Measurements from ENCODE around the gene SLC9A4.

SLC9A4 gene, protein sequence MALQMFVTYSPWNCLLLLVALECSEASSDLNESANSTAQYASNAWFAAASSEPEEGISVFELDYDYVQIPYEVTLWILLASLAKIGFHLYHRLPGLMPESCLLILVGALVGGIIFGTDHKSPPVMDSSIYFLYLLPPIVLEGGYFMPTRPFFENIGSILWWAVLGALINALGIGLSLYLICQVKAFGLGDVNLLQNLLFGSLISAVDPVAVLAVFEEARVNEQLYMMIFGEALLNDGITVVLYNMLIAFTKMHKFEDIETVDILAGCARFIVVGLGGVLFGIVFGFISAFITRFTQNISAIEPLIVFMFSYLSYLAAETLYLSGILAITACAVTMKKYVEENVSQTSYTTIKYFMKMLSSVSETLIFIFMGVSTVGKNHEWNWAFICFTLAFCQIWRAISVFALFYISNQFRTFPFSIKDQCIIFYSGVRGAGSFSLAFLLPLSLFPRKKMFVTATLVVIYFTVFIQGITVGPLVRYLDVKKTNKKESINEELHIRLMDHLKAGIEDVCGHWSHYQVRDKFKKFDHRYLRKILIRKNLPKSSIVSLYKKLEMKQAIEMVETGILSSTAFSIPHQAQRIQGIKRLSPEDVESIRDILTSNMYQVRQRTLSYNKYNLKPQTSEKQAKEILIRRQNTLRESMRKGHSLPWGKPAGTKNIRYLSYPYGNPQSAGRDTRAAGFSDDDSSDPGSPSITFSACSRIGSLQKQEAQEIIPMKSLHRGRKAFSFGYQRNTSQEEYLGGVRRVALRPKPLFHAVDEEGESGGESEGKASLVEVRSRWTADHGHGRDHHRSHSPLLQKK

DNA sequence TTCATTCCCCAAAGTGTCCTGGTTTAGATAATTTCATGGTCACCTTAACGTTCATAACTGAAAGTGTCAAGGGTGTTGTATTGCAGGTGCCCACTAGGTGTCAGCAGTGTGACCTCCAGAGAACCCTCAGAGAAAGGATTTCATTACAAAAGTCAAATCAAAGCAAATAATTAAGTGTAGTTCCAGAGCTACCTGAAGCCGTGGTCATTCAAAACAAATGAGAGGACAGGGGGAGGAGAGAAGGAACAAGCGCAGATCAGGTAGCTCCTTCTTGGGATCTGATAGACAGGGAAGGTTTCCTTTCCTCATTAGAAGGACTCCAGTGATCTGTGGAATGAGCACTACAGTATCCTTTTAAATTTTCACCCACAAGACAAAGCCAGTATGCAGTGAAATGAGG lies at the start of gene SLC9A4:
TSS of gene SLC9A4 (plus strand) at position 207 of the 400 bp plus-strand sequence. CDS start 534 bp downstream, outside the sequence.
- DNase-seq = no peak

DNA sequence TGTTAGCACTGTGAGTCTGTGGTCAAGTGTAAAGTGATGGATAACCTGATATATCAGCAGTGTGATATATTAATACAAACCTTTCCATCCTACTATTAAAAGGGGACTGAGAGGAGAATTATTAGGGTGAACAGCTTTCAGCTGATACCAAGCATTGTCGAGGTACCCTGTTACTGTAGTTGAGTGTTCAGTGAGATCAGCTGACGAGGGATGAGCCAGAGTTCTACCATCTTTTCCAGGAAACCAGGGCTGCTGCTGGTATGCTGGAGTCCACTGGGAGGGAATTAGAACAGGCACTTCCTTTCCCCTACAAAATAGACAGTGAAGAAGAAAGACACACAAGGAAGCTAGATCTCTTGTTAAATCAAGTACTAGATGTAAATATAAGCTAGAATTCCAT lies 49.7 kb upstream of the SLC9A4 start:
- DNase-seq = no peak

DNA sequence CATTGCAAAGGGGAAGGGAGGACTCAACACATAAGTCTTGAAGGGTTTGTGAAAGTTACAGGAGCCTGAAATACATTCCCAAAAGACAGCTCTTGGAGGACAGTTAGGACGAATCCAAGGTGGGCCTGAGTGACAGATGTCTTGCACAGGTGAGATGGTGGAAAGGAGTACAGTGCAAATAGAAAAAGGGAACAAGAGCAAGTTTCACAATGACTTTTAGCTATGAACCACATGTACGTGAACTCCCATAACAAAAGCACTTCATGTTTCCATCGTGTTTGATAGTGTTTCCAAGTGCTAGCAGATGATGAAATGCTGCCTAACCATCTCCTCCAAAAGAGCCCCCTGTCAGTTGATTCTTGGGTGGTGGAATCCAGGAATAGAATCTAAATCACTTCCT lies 48.3 kb upstream of the SLC9A4 start:
- no peak for DNase-seq

DNA sequence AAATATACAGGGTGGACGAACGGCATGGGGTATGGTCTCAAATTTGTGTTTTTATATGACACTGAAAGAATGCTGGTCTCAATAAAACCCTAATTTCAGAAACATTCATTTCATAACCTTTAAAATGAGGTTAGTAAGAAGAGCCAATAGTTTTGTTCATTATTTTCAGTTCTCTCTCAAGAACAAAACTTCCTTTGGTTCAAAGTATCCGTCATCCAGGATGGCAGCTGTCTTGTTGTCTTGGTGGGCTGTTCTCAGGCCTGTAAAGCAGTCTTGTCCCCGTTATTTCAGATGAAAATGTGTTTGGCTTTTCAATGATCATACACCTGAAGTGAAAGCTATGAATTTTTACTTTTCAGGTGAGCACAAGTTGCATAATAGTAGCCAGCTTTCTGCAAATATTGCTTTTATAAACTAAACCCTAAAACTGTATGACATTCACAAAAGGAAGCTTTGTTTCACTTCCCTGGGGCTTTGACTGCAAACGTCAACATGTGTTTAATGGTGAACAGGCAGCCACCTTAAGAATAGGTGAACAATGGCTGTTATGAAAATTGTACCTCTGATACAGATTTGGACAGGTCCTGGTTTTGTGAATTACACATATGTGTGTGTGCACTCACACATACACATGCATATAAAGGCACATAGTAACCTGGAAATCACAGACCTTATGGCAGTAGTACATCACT lies 47.4 kb upstream of the SLC9A4 start:
- DNase-seq = no peak

DNA sequence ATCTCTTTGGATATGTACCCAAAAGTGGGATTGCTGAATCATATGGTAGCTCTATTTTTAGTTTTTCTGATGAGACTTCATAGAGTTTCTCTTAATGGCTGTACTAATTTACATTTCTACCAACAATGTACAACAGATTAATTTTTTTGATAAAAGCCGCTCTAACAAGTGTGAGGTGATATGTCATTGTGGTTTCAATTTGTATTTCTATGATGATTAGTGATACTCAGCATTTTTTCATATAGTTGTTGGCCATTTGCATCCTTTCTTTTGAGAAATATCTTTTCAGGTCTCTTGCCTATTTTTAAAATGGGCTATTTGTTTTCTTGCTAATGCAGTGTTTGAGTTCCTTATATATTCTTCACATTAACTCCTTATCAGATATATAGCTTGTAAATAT lies 45.8 kb upstream of the SLC9A4 start:
- no peak for DNase-seq

DNA sequence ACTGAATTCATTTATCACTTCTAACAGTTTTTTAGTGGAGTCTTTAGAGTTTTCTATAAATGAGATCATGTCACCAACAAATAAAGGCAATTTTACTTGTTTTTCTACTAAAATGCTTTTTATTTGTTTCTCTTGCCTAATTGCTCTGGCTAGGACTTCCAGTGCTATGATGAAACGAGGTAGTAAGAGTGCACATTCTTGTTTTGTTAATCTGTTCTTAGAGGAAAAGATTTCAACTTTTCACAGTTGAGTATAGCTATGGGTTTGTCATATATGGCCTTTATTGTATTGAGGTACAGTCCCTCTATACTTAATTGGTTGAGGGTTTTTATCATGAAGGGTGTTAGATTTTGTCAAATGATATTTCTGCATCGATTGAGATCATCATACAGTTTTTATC lies 44.5 kb upstream of the SLC9A4 start:
- no peak for DNase-seq

DNA sequence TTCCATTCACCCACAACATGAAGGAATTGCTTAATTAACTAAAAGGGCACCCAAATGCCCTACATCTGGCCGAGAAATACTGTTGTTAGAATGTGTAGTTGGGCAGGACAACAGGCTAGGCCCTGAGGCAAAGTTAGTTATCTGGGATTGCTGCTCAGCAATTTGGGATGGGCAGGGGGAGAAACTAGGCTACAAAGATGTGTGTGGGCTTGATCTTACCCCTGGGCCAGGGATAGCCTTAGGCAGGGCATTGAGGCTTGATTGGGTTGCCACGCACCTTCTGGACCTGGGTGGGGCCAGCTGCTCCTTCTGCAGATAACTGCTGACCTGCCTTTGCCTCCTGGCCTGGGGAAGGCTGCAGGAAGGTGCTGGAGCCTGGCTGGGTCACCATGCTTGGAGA lies 40.6 kb upstream of the SLC9A4 start:
- no peak for DNase-seq

DNA sequence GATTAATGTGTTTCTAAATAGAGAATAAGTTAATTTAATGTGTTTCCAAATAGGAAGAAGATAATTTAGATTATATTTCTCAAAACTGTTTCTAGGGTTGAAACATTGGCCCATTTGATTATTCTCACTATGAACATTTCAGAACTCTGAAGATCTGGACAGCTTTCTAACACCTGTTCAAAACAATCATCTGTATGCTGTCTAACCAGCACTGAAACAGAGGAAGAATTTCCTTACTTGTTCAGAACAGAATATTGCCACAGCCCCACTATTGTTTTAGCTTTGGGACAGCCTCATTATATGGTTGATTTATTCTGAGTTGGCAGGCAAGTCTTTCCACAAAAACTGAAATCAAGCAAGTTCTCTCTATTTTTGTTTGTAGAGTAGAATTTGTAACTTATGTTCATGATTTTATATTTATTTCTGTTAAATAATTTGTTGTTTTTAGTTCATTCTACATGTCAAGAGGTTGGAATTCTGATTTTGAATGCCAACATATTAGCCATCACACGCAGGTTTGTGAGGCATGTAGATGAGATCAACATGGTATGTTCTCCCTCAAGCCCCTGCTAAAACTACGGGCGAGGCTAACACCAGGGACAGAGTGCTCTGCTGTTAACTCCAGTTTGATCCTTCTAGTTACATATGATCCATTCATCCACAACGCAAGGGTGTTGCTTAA lies 38.9 kb upstream of the SLC9A4 start:
- no peak for DNase-seq

DNA sequence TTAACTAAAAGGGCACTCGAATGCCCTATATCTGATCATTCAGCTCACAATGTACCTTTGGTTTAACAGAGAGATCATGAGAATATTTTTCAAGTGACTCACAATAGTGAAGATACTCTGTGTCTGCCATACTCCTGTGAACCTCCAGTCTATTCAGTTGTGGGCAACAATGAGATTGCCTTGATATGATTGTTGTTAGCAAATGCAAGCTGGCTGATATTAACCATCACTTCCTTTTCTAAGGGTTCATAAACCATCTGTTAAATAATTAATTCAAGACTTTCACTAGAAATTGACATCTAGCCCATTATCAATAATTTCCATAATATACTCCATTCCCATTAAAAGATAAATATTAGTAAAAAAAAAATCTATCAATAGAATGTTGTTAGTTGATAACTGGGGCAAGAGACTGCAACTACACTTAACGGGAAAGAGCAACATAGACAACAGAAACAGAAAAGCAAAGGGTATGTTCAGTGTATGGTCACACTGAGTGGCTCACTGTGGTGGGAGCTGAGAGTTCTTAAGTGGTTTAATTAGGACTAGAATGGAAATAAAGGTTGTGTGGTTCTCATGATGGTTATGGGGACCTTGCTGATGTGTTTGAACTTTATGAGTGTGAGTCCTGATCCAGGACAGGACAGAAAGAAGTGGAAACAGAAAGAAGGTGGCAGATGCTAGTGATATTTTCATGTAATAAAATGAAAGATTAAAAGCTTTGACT lies 38.2 kb upstream of the SLC9A4 start:
- DNase-seq = no peak

DNA sequence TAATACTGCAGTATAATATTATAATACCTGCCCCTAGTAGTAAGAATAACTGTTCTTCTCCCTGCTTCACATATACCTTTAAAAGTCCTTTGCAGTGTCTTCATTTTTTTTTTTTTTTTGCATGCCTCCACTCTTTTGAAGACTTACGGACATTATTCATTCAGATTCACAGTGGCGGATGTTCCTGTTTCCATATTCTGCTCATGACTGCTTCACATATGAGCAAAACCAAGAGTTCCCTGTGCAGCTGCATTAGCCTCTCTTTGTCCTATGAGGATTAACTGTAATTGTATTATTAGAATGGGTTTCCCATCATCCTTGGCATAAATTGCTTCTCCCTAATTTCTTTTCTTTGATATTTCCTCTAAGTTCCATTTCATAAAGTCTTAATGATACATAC lies 37.3 kb upstream of the SLC9A4 start:
- no peak for DNase-seq

DNA sequence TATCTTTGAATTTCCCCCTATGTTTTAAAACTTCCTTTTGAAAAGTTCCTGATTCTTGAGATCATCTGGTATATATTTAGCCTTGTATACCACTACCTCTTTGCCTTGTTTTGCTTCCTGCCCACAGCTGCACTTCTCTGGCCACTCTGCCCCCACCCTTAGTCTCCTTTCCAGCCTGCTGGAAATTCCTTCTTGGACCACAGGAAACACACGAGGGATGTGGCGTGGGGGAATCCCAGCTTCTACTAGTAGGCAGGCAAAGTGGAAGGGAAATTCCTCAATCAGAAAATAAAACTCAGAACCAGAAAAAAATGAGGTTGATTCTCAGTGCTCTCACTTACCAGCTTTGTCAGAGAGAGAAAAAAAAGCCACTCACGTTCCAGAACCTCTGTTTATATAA lies 36.7 kb upstream of the SLC9A4 start:
- DNase-seq = no peak

DNA sequence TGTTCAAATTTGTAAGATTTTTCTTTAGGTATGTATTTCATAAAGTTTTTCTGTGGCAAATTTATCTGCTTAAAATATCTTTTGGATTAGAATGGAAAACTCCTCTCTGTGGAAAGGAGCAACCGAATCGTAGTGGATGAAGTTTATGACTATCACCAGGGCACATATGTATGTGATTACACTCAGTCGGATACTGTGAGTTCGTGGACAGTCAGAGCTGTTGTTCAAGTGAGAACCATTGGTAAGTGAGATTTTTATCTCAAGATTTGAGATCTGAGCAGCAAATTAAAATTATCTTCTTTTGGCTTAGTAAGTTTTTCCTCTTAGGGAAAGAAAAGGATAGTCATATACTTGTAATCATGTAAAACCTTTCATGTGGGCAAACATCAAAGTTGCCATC lies 35.9 kb upstream of the SLC9A4 start:
- no peak for DNase-seq

DNA sequence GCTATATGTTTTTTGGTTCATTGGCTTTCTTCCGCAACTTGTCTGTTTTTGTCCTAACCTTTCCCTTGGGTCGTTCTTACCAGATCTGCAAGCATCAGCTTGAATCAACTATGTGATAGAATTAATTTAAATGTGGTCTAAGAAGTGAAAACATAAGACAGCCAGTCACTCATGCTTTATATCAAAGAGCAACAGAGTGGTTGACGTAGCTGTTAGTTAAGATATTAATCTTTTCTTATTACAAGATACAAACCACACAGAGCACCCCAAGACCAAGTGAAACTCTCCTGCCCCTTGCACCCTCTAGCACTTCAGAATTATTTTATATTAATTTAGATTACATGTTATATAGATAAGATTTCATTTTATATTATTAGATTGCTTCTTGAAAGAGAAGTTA lies 34.9 kb upstream of the SLC9A4 start:
- DNase-seq = no peak

DNA sequence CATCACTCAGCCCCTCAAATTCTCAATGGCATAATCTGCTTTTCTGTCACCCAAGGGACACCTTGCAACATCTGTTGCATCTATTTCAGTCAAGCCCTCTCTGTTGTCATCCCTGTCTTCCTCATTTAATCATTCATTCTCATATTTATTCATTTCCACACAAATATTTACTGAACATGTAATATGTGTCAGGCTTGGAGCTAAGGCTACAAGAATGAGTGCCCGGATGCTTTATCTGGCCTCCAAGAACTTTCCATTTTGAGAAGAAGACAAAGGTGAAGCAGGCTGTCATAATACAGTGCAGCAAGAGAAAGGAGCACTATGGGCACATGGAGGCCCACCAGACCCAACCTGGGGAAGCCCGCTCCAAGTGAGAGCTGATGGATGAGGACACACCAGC lies 34.4 kb upstream of the SLC9A4 start:
- no peak for DNase-seq

DNA sequence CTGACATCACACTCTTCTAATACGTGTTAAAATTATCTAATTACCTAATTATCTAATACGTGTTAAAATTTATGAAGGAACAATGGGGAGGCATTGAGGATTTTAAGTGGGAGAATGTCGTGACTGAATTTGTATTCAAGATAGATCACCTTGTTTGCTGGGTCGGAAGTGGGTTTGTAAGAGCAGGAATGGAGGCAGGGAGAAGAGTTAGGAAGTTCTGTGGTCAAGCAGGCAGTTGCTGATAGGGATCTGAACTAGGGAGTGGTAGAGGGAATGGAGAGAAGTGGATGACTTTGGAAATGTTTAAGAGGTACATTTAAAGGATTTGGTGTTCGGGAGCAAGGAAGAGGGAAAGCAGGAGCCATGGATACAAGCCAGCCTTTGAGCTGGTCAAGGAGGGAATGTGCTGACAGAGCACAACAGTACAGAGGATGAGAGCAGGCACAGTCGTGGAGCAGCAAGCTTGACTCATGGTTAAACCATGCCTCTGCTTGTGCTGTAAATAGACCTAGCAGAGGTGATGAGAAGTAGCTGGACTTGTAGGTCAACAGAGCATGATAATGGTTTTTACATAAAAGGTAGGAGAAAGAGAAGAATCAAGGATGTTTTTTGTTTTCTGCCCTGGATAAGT lies 33.8 kb upstream of the SLC9A4 start:
- no peak for DNase-seq

DNA sequence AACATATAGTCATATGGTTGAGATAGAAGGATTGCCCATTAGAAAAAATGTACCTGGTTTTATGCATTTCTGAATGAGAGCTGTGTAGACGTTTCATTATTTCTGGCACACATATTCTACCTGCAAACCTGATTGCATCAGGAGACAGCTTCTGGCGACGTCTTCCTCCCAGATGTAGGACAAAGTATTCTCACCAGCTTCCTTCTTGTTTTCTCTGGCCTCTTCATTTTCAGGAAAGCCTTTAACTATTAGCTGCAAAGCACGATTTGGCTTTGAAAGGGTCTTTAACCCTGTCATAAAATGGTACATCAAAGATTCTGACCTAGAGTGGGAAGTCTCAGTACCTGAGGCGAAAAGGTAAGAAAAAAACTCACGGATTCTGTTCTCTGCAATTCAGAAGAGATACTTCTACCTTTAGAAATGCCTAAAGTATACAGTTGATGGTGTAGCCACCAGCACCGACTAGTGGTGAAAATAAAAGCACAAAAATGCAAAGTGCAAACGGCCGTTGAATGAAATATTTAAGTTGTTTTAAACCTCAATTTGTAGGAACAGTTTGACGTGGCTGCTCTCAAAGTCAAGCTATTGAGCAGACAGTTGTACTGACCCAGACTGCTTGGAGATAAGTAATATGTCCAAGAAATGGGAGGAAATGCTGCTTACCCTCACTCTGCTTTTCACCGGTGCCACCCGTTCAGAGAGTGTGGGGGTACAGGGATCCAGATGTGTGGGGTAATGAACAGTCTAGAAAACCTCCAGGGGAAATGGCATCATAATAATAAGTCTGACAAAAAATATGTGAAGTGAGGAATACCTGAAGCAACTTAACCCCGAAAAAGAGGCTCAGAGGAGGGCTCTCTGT lies 29.8 kb upstream of the SLC9A4 start:
- no peak for DNase-seq

DNA sequence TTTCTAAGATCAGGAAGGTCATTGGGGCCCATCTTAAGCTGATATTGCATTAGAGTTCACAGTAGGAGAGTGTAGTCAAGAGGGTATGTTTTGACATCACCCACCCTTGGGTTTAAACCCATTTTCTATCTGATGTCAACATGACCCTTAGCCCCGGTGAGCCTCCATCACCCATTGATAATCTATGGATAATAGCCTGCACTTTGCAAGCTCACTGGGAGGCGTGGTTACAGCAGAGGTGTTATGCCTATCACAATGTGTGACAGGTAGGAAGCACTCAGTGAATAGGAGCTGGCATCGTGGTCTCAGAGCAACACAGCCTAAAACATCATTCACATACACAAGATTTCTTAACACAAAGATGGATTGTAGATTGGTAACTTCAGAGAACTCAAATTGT lies 28.8 kb upstream of the SLC9A4 start:
- DNase-seq = no peak

DNA sequence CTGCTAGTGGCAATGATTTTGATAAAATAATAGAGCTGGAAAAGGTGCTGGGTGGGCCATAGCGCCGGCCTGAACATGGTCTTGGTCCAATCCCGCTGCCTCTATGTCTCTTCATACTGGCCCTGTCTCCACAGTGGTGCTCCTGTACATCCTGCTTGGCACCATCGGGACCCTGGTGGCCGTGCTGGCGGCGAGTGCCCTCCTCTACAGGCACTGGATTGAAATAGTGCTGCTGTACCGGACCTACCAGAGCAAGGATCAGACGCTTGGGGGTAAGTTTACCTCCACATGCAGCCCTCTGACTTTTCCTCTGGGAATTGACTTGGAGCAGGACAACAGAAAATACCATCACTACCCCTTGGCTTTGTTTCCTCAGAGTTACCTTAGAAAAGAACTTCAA lies 26.1 kb upstream of the SLC9A4 start:
- DNase-seq = no peak

DNA sequence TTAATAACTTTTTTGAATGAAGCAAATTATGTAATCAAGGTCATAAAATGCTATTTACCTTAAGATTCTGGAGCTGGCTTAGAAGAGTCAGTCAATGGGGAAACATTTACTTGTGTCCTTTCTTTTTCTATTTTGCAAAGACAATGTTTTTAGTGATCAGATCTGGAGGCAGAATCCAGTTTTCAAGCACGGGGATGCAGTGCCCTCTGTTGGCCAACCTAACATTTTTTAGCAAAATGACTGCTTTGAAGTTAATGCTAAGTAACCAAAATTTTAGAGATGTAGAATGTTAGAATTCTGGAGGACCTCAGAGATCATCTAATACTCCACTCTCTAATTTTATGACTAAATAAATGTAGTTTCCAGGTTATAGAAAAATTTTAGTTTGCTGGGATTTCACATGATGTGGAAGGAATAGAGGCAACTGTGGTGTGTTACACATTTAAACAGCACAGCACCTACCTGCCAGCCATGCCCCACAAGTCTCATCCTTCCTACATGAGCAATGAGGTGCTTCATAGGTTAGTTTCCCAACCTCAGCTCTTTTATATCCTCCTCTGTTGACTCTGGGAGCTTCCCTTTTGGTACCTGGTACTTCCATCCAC lies 23.6 kb upstream of the SLC9A4 start:
- no peak for DNase-seq

DNA sequence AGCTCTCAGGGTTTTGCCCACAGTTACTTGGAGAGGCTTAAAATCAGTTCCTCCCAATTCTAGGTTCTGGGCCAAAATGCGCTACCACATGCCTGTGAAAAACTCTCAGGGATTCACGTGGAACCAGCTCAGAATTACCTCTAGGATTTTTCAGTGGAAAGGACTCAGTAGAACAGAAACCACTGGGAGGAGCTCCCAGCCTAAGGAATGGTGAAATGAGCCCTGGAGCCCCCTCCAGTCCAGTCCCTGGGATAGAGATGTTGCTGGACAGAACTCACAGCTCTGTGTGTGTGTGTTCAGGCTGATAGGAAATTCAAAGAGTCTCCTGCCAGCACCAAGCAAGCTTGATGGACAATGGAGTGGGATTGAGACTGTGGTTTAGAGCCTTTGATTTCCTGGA lies 21.1 kb upstream of the SLC9A4 start:
- DNase-seq = no peak

DNA sequence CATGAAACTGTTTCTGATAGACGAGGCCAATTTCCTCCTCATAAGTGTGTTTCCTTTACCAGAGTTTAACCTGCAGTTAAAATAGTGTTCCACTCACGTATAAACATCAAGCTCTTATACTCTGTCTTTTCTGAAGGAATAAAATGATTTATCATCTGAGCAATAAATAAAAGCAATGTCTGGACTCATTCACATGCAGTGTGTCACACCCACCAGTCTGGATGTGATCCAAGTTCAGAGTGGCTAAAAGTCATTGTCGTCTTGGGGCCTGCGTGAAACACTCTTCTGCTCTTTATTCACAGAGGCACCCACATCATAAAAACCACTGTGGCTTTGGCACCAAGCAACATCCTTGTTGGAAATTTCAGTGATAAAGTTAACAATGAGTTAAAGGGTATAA lies 19.5 kb upstream of the SLC9A4 start:
- no peak for DNase-seq

Measured in SHP77 treated with DMSO at 0.1 percent for 48 hours (cell line).